Stimulated activated CD4-positive, alpha-beta T cell treated with anti-CD3 and anti-CD28 coated beads, Interleukin-4, amount 100 ng/mL, for 48 hours (primary cell): Measurements from ENCODE around the gene SHISA2.
A peak's percentile ranks its signal among the peaks of the same experiment; 100 is the strongest.
"Not testable (repeated sequence)": the region's sequence is repeated elsewhere in the genome, so short reads cannot be mapped to it uniquely, and the experiment has no call there.

Experiments used
- DNase-seq, 2 donors: peaks; one replicate each; pipeline ENCODE4 v3.0.0-alpha.2; 2020; ENCODE audit warnings: low read depth in 2 of 2

The SHISA2 gene

DNA sequence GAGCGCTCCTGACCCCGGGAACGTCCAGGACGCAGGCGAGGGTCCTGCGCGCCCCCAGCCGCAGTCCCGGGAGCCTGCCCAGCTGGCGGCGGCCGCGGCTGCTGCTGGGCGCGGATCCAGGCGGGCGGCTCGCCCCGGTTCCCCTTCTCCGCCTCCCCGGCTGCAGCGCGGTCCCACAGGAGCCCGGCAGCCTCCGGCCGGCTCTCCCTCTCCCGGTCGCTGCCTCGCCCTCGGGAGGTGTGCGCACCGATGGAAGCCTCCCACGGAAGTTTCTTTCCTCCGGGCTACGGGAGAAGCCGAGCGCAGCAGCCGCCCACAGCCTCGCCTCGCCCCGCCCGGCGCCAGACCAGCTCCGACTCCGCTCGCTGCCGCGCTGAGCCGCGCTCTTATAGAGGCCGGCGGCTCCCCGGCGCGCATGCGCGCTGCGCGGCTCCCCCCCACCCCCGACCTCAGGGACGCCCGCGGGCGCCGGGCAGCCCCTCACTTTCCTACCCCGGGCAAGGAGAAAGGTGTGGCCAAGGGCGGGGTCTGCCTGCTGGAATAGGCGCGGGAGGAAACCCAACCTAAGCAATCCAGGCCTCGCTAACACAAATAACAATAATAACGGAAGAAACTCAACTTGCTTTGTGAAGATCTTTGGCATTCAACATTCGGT, at the start of gene SHISA2:
TSS of gene SHISA2 (minus strand) at position 360 of the 655 bp plus-strand sequence. CDS start 1,041 bp downstream, outside the sequence.
- DNase-seq, result peak in 1 of 2 donors; percentile 16

DNA sequence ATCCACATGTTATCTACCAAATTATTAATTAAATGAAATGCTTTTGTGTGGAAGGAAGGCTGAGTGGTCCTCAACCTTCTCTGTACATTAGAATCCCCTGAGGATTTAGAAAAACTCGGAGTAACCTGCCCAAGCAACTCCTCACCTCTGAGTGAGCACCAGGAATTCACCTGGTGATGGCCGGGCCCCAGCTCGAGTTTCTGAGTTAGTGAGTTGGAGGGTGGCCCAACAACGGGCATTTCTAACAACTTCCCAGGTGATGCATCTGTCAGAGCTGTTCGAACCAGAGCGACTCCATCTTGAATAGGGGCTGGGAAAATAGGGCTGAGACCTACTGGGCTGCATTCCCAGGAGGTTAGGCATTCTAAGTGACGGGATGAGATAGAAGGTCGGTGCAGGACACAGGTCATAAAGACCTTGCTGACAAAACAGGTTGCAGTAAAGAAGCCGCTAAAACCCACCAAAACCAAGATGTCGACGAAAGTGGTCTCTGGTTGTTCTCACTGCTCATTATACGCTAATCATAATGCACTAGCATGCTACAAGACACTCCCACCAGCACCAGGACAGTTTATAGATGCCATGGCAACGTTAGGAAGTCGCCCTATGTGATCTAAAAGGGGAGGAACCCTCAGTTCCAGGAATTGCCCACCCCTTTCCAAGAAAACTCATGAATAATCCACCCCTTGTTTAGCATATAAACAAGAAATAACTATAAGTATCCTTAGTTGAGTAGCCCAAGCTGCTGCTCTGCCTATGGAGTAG, 44.2 kb upstream of the SHISA2 start:
- no peak for DNase-seq

DNA sequence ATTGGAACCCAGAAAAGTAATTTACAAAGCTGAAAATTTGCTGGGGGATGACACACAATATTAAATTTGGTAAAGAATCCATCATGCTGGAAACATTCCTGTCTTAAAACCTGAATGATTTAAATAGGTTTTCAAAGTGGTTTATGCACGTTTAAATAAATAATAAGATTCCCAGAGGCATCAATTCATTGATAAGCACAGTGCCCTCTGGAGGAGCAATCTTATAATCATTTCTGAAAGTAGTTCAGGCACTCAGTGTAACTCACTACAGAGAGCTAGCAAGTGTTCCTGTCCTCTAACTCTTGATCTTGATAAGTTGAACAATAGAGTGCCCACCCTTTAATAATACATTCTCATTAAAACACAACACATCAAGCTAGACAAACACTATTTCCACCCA, 43.5 kb upstream of the SHISA2 start:
- no peak for DNase-seq

DNA sequence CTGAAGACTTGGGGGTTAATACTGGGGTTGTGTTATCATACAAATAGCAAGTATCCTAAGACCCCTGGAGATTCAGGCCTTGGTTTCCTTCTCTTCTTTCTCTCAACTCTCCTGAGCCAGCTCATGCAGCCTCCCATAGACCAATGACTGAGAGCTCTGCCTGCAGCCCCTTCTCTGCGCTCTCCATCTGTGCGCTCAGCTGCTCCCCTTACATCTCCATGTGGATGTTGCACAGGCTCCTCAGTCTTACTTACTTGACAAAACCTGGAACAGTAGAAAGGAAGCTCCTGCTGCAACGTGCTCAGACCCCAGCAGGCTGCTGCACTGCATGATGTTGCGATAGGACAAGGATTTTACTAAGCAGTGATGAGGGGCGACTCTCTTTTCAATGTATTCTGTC, 25.0 kb upstream of the SHISA2 start:
- DNase-seq, result not testable (repeated sequence)

DNA sequence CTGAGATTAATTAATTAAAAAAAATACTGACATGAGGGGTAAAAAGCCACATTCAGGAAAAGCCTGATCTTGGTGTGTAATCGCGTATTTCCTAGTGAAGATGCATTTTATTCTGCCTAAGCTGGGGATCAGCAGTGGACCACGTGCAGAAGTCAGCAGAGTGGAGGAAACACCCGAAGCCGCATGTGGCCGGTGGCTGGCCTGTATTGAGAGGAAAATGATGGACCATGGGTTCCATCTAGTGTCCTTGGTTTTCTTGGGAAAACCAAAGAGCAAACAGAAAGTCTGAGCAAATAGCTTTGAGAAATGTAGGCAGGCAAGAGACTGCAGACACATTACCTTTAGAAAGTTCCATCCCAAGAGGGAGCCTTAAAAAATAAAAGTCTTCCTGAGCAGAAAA, 23.7 kb upstream of the SHISA2 start:
- DNase-seq, result no peak

DNA sequence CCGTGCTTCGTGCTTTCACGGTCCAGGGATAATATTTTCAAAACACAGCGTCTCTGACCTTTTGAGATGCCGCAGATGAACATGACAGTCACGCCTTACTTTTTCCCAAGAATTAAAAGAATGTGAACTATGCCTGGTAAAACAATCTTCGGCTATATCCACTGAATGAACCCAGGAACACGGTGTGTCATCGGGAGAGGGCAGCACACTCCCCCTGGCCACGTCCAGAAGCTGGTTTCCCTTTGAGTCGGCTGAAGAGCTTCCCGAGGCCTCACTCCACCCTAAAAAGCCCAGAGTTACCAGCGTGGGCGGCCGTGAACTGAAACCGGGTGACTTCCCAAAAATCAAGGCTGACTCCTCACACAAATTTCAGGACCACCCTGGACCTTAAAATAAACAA, 22.9 kb upstream of the SHISA2 start:
- no peak for DNase-seq

DNA sequence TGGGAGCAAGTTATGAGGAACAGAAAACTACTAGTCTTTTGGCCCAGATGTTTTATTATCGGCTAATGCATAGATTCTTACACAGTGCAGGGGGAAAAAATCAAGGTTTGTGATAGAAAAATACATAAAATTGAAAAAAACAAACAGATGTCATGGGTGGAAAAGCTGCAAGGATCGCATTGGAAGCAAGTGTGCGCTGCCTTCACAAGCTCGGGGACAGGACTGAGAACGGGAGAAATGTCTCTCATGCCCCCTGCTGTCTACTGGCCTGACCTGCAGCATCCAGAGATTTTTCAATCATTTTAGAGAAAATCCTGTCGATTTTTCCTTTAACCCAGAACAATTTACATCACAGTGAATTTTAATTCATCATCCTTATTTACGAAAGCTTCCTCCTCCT, 20.5 kb upstream of the SHISA2 start:
- DNase-seq, result not testable (repeated sequence)

DNA sequence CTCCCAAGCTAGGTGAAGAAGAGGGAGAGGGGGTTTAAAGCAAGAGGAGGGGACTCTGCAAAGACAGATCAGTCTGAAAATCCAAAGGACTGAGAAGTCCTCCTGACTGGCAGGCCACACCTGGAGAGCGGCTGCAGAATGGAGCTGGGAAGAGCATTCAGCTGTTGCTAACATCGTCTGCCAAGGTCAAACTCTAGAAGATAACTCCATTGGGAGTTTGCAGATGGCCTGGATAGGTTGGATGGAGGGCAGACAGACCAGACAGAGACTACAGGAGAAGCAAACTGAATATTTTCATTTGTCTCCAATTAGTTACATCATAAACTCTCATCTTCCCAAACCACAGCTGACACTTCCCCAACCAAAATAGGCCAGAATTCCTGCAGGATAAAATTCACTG, 19.9 kb upstream of the SHISA2 start:
- DNase-seq, result no peak

DNA sequence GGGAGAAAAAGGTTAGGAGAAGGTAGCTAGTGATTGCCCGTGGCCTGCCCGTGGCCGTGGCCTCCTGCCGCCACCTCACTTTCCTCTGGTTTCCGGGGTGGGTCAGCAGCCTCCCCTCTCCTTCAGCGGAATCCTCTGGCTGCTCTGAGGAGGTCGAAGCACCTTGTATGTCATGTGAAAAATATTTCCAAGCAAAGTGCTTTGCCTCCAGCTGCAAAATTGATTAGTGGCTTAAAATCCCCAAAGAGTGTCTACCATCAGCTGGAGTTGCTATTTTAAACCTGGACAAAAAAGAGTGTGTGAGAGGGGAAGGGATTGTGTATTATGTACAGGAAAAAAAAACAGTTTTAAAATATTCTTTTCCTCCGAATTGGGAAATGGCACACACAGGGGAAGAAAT, 17.8 kb upstream of the SHISA2 start:
- not testable (repeated sequence) for DNase-seq

DNA sequence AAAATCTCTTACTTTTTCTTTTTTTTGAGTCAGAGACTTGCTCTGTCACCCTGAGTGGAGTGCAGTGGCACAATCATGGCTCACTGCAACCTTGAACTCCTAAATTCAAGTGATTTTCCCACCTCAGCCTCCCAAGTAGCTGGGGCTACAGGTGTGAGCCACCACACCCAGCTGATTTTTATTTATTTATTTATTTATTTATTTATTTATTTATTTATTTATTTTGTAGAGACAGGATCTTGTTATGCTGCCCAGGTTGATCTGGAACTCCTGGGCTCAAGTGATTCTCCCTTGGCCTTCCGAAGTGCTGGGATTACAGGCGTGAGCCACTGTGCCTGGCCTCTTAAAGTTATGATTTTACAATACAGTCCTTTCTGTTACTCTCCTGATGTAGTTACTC, 16.6 kb upstream of the SHISA2 start:
- not testable (repeated sequence) for DNase-seq

DNA sequence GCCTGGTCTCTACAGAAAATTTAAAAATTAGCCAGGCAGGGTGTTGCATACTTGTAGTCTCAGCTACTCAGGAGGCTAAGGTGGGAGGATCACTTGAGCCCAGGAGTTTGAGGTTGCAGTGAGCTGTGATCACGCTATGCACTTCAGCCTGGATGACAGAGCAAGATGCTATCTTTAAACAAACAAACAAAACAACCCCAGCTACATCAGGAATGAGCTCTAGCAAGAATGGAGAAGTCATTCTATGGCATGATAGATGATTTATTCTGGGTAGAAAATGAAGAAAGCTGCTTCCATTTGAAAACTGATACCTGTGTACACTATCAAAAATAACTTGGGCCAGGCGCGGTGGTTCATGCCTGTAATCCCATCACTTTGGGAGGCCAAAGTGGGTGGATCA, 15.8 kb upstream of the SHISA2 start:
- DNase-seq, result no peak

DNA sequence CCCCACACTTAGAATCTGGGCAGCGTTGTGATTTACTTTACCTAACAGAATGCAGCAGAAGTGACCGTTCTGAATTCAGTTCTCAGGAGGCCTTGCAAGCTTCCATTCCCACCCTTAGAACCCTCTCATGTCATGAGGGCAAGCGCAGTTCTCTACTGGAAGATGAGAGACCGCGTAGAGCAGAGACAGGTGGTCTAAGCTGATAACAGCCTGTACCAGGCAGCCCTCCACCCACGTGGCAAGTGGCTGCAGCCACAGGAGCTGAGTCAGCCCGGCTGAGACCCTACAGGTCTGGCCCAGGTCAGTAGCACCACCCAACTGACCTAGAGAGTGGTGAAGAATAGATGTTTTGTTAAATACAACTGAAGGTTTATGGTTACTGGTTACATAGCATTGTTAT, 14.7 kb upstream of the SHISA2 start:
- not testable (repeated sequence) for DNase-seq

DNA sequence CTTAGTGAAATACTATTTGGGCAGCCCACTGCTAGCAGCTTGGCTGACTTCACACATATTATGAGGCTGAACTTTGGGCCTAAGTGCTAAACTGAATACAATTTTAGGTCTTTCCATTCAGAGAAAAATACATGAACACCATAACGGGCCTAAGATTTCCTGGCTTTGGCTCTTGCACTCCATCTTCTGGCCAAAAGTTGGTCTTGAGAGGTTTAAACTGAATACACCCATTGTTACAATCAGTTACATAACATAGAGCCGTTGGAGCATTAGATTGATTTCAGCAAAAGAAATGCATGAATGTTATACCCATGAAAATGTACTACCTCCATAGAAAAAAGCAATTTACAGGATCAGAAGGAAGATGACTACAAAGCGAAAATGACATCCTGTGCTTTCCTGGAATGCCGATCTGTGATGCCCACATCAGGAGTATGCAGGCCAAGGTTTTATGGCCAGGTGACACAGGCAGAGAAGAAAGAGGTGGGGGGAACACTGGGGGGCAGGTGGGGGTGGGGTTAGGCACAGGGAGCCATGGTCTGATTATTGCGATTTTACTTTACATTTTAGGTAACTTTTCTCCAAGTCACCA, 11.1 kb upstream of the SHISA2 start:
- no peak for DNase-seq

DNA sequence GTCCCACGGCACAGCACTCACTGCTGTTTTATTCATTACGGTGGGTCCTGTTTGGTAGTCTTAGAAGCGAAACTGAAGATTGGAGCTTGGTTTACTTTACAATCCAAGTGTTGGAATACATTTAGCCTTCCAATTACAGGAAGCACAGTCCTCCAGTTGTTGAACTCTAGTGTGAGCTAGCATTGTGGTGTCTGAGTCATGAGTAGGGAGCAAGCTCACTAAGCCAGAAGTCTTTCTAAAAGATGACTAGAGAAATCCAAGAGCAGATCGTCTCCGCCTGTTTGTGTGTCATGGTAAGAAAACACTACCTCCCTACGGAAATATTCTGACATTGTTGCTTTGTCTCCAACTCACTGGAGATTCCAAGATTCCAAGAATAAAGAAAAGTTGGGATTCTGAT, 10.1 kb upstream of the SHISA2 start:
- no peak for DNase-seq

DNA sequence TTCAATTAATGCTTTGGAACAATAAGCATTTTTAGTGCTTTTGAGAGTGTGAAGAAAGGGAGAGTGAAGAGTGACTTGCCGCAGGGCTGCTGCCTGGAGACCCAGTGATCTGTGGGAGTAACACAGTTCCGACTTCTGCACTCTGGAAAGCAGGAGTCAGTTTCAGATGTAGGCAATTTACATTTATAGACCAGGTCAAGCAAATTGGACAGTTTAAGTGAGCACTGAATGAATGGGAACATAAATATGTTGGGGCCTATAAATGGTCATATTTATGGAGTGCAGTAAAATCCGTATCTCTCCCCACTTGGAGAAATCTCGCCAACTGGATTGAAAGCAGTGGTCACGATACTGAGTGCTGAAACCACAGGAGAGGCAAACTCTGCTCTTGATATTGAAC, 9.4 kb upstream of the SHISA2 start:
- no peak for DNase-seq

DNA sequence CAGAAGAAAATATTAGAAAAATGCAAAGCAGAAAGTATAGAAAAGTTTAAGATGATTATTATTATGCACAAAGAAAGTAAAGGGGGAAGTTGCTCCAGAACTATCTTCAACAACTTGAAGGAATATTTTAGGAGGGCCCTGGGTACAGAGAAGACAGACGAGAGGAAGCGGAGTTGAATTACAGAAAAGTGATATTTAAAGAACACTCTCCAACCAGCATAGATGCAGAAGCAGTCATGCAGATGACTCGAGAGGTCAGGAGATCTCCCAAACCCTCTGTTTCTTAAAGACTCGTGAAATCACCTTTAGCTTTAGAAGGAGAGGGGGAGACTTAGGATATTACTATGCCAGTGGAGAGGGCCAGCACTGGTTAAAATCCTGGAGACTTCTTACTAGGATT, 8.5 kb upstream of the SHISA2 start:
- no peak for DNase-seq

DNA sequence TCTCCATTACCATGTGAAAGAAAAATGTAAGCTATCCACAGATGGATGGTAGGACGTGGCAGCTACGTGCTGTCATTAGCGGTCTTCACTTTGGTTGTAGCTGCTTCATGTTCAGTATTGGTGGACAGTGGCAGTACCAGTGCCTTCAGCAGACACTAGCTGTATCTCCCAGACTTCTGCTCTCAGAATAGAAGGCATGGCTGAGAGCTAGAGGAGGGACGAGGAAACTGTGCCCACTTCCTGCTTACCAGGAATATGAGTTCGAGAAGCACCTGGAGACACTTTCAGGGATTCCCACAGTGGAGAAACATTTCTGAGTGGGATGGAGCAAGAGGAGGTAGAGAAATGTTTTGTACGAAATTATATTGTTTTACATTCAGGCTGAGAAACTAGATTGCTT, 6.9 kb upstream of the SHISA2 start:
- DNase-seq, result no peak

DNA sequence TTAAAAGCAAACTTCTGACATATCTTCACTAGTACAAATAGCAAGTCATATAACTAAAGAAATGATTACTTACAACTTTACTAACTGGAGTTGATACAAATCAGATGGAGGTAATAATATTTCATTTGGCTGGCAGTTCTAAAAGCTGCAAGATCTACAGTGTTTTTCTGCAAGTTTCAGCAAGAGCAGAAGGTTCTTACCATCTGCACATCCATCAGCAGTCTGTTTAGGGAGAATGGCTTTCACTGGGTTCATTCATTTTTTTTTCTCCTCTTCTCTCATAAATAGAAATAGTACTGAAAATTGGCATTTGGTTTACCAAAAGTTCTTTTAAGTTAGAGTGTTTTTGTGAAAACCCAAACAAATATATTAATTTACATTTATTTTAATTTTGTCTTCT, 3.1 kb upstream of the SHISA2 start:
- no peak for DNase-seq

DNA sequence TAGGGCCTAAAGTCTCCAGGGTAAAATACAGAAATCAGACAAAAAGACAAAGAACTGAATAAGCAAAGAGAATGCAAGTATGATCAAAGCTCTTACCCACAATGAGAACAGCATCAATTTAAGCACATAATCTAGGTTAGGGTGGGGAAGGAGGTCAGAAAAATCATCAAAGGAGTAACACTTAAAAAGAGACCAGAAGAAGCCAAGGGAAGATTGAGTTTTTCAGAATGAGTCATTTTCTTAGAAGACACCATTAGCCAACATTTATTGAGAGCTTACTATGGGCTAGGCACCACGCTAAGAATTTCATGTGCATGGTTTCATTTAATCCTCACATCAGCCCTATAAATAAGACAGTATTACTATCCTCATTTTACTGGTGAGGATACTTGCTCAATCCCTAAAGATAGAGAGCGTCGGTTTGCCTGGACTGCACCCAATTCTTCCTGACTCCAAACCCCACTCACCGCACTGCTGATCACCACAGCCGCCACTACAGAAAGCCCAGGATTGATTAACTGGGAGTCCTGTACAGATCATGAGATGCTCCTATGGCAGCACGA, 1.7 kb upstream of the SHISA2 start:
- DNase-seq, result no peak

DNA sequence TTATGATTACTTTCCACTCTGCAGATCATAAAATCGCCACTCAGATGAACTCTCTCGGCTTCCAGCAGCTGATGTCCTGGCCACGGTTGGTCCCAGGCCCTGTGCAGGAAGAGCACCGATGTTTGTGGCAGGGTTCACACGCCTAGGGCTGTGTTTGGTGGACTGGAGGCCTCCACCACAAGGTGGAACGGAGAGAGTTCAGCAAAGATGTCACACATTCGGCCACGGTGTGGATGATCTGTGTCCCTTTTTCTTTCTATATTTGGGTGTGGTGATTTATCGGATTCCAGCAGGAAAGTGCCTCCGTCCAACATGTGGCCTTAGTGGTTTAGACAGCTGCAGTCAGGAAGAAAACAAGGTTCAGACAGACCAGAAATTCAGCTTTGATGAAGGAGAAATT, 521 bp upstream of the SHISA2 start:
- DNase-seq, result no peak

DNA sequence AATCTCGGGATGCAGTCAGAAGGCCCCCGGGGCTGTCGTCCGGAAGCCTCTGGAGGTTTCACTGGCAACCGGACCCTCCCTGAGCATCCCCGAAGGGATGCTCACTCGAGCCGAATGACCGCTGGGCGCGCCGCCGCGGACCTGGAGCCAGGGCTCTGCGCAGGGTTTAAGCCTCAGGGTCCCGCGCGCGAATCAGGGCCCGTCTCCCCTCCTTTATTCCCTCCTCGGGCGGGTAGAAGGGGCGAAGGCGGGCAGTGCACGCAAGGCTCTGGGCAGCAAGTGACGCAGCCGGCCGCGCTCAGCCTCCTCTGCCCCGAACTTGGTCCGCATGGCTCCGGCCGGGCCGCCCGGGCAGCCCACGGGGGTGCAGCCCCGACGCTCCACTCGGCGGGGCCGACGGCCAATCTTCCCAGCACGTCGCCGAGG, 572 bp downstream of the SHISA2 start:
- no peak for DNase-seq

DNA sequence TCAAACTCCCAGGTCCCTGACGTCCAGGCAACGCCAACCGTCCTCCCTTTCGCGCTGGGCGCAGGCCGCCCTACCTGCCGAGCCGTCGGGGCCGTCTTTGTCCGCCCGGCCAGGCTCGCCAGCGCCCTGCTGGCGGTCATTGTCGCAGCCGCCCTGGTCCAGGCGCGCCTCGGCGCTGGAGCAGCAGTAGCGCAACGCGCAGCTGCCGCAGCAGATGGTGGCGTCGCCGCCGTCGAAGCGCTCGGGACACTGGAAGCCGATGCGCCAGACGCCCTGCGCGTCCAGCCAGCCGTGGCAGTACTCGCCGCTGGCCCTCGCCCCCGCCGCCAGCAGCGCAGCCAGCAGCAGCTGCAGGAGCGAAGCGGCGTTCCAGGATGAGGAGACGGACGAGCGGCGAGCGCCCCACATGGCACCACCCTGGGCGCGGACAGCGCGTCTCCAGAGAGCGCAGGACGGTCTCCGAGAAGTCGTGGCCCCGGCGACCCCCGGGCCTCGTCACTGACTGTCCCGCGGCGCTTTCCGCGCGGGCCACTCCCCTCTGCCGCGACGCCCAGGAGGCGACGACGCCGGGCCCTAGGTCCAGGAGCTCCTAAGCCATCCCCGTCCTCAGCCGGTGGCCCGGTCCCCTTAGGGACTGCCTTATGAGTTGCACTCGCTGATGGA, 1.1 kb downstream of the SHISA2 start:
- no peak for DNase-seq
